Ectodermal cell (in vitro differentiated cells): Measurements from ENCODE around the gene PPP4R1. TPM values are rescaled to one million over a fixed set of nuclear protein-coding genes. Genes with fewer than 3 reads are reported as not detected.

Experiments used
- H3K27ac ChIP-seq: 2 replicates; pipeline ENCODE4 v1.7.0; 2013; ENCODE audit warnings: mild to moderate bottlenecking, low read depth, low read length; ENCODE audit not compliant: insufficient read depth, poor library complexity, severe bottlenecking
- H3K27me3 ChIP-seq: 2 replicates; pipeline ENCODE4 v1.7.0; 2013; ENCODE audit warnings: mild to moderate bottlenecking, low read length; ENCODE audit not compliant: insufficient read depth, control insufficient read depth, poor library complexity, severe bottlenecking
- H3K36me3 ChIP-seq: one replicate; pipeline ENCODE4 v1.7.0; 2013; ENCODE audit warnings: low read length; ENCODE audit not compliant: control insufficient read depth, insufficient read depth
- H3K4me1 ChIP-seq: one replicate; pipeline ENCODE4 v1.7.0; 2013; ENCODE audit warnings: low read length; ENCODE audit not compliant: control insufficient read depth, insufficient read depth
- H3K4me3 ChIP-seq: 2 replicates; pipeline ENCODE4 v1.7.0; 2013; ENCODE audit warnings: low read depth, low read length, control low read depth; ENCODE audit not compliant: insufficient read depth
- H3K9me3 ChIP-seq: 2 replicates; pipeline ENCODE4 v1.7.0; 2013; ENCODE audit warnings: mild to moderate bottlenecking, low read length, moderate library complexity; ENCODE audit not compliant: control insufficient read depth
- WGBS, 2 experiments: methylation state at CpG; one replicate each; pipeline ENCODE4 v1.1.7; 2013; ENCODE audit warnings: missing lambda C conversion rate in 2 of 2; 5-methylcytosine and 5-hydroxymethylcytosine counted together
- polyA plus RNA-seq, 4 experiments: library from polyadenylated mRNA; stranded (reverse); fragments of 50-300 nt; gene quantifications; one replicate each; pipeline ENCODE4 v1.2.3, GENCODE V29; 2013

PPP4R1 gene, protein sequence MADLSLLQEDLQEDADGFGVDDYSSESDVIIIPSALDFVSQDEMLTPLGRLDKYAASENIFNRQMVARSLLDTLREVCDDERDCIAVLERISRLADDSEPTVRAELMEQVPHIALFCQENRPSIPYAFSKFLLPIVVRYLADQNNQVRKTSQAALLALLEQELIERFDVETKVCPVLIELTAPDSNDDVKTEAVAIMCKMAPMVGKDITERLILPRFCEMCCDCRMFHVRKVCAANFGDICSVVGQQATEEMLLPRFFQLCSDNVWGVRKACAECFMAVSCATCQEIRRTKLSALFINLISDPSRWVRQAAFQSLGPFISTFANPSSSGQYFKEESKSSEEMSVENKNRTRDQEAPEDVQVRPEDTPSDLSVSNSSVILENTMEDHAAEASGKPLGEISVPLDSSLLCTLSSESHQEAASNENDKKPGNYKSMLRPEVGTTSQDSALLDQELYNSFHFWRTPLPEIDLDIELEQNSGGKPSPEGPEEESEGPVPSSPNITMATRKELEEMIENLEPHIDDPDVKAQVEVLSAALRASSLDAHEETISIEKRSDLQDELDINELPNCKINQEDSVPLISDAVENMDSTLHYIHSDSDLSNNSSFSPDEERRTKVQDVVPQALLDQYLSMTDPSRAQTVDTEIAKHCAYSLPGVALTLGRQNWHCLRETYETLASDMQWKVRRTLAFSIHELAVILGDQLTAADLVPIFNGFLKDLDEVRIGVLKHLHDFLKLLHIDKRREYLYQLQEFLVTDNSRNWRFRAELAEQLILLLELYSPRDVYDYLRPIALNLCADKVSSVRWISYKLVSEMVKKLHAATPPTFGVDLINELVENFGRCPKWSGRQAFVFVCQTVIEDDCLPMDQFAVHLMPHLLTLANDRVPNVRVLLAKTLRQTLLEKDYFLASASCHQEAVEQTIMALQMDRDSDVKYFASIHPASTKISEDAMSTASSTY
- 84.3 TPM for polyA plus RNA-seq (2013, experiment 1 of 4)
- polyA plus RNA-seq (2013, experiment 2 of 4), result 89.6 TPM
- polyA plus RNA-seq (2013, experiment 3 of 4), result 74.4 TPM
- 73.4 TPM for polyA plus RNA-seq (2013, experiment 4 of 4)

DNA sequence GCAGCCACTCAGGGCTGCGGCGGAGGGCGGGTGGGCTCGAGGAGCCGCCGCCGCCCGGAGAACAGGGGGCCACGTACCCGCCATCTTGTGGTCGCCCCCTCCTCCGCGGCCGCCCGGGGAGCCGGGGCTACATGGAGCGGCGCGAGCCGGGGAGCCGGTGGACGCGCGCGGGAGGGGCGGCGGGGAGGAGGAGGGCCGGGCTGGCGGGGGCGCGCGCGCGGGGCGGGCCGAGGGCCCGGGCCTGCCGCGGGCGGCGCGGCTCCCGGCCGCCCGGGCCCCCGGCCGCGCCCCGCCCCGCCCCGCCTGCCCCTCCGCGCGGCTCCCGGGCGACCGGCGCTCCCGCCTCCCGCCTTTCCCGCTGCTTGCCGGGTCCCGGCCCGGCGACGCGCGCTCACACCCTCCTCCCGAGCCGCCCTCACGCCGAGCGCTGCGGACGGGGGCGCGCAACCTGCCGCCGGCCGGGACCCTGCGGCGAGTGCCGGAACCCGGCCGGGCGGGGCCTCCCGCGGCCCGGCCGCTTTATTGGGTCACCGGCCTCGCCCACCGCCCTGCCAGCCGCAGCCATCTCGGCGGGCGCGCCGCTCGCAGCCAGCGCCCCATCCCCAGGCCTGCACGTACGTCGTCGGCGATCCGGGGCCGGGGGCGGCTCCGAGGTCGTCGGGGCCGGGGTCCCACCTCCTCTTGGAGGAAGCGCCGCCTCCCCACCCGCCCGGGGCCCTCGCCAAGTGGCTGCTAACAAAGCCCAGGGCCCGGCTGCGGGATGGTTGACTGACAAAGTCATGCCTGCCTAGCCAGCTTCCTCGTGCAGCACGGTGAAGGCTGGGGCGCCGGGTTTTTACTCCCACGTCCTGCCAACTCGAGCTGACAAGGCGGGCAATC is at the start of gene PPP4R1:
PPP4R1 (minus strand) TSS at position 159 of the 879 bp plus-strand sequence; CDS start at position 84, 75 bp downstream.
- Histone ChIP-seq H3K27ac (peak within 1 kb of the TSS; percentile 85), H3K9me3 (no peaks in the 10 kb centered on the region), H3K27me3 (no peaks in the 10 kb centered on the region), H3K4me3 (peak within 1 kb of the TSS; percentile 80), H3K36me3 (peaks cover 7% of the 10 kb centered on the region), H3K4me1 (peaks cover 23% of the 10 kb centered on the region)
- WGBS, 2 experiments, result 0% methylated on average over 127 of the region's 127 CpGs

DNA sequence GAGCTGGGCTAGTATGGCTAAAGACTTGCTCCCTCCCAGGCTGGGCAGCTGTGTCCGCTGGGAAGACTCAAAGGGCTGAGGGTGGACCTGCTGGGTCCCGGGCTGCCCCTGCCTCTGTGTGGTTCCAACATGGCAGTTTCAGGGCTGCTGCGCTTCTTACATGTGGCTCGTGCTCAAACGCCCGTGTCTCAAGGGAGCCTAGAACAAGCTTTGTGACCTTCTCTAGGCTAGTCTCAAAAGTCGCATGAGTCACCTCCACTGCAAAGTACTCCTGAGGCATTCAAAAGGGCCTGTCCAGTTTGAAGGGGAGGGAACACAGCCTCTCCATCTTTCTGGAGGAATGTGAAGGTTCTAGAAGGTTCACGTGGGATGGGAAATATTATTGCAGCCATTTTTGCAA is 49.0 kb upstream of the PPP4R1 start:
- Histone ChIP-seq H3K4me3 (no peak overlapping the region), H3K4me1 (no peaks in the 10 kb centered on the region), H3K9me3 (no peaks in the 10 kb centered on the region), H3K27me3 (no peaks in the 10 kb centered on the region), H3K36me3 (no peaks in the 10 kb centered on the region), H3K27ac (no peak overlapping the region)
- 93% methylated on average over 7 to 8 of the region's 8 CpGs for WGBS, 2 experiments

GRCh38 chr18:9661564-9661963 is 47.2 kb upstream of the PPP4R1 start:
- no peaks in the 10 kb centered on the region for H3K4me1 ChIP-seq
- no peaks in the 10 kb centered on the region for H3K36me3 ChIP-seq
- no peak overlapping the region for H3K4me3 ChIP-seq
- H3K27ac ChIP-seq, result no peak overlapping the region
- no peaks in the 10 kb centered on the region for H3K27me3 ChIP-seq
- 83 to 88% methylated on average over 1 of the region's 1 CpG for WGBS, 2 experiments
- H3K9me3 ChIP-seq, result no peaks in the 10 kb centered on the region

- Histone ChIP-seq H3K9me3 (no peaks in the 10 kb centered on the region), H3K4me3 (no peak overlapping the region)
- WGBS, 2 experiments, result 93 to 96% methylated on average over 23 to 24 of the region's 24 CpGs
These were observed 45.4 kb upstream of the PPP4R1 start for GRCh38 chr18:9659499-9660375.

GRCh38 chr18:9658087-9658641 is 43.8 kb upstream of the PPP4R1 start:
- no peaks in the 10 kb centered on the region for H3K9me3 ChIP-seq
- WGBS, 2 experiments, result 94 to 96% methylated on average over 7 of the region's 7 CpGs

More at GRCh38 chr18:9659499-9660375, 45.4 kb upstream of the PPP4R1 start:
- no peaks in the 10 kb centered on the region for H3K4me1 ChIP-seq
- H3K36me3 ChIP-seq, result no peaks in the 10 kb centered on the region
- no peak overlapping the region for H3K27ac ChIP-seq
- no peaks in the 10 kb centered on the region for H3K27me3 ChIP-seq

DNA sequence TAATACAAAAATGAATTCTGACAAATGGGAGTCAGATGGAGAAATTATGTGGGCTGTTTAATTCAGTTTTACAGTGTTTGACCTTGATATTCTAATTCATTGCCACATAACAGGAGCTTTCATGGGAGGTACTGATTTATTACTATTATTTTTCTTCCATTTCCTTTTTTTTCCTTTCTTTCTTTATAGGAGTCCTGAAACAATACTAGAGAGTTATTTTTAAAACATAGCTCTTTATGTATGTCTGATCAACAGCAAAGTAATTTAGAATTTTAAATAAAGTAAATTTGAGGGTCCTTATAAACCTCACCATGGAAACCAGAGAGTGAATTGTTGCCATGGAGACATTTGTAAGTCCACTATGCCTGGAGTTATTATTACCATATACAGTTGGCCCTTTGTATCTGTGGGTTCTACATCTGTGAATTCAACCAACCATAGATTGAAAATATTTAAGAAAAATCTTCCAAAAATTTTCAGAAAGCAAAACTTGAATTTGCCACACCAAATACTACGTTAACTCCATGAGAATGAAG is 40.9 kb upstream of the PPP4R1 start:
- H3K9me3 ChIP-seq, result no peaks in the 10 kb centered on the region
- no peaks in the 10 kb centered on the region for H3K27me3 ChIP-seq
- 94% methylated on average over 1 of the region's 1 CpG; no CpG with 5 or more reads in 1 of the 2 experiments for WGBS, 2 experiments
- H3K4me3 ChIP-seq, result no peak overlapping the region
- H3K27ac ChIP-seq, result no peak overlapping the region
- H3K36me3 ChIP-seq, result no peaks in the 10 kb centered on the region
- no peaks in the 10 kb centered on the region for H3K4me1 ChIP-seq

More at GRCh38 chr18:9658087-9658641, 43.8 kb upstream of the PPP4R1 start:
- H3K27ac ChIP-seq, result no peak overlapping the region
- H3K27me3 ChIP-seq, result no peaks in the 10 kb centered on the region
- no peaks in the 10 kb centered on the region for H3K4me1 ChIP-seq
- H3K36me3 ChIP-seq, result no peaks in the 10 kb centered on the region
- H3K4me3 ChIP-seq, result no peak overlapping the region

DNA sequence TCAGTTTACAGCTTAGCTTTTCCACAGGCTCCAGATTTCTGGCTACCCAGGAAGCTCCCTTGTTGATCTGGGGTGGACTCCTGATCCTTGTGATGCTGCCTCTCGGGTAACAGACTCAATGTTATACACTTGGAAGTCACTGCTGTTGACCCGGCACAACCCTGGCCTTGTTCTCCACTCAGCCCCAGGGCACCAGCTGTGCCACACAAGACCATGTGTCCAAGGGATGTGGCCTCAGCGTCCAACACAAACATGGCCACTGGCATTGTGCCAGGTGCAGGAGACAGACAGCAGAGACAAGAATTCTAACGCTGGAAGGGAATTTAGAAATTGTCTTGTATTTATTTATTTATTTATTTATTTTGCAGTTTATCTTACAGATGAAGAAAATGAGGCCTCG is 39.0 kb upstream of the PPP4R1 start:
- WGBS, 2 experiments, result 94% methylated on average over 4 to 5 of the region's 5 CpGs
- no peaks in the 10 kb centered on the region for H3K27me3 ChIP-seq
- no peaks in the 10 kb centered on the region for H3K9me3 ChIP-seq
- no peaks in the 10 kb centered on the region for H3K4me1 ChIP-seq
- H3K36me3 ChIP-seq, result no peaks in the 10 kb centered on the region
- no peak overlapping the region for H3K27ac ChIP-seq
- H3K4me3 ChIP-seq, result no peak overlapping the region

DNA sequence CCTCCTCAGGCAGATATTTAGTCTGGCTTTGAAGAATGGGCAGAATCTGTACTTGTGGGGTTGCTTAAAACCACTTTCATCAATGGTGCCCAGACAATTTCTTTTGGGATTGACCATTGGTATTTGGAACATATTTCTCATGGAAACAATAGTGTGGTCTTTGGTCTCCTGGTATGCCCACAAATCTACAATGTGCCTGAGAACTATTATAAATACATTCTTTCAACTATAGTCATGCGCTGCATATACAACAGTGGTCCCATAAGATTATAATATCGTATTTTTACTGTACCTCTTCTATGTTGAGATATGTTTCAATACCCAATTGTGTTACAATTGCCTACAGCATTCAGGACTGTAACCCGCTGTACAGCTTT is 34.8 kb upstream of the PPP4R1 start:
- Histone ChIP-seq H3K4me3 (no peak overlapping the region), H3K27me3 (no peaks in the 10 kb centered on the region), H3K9me3 (no peaks in the 10 kb centered on the region), H3K27ac (no peak overlapping the region), H3K4me1 (no peaks in the 10 kb centered on the region), H3K36me3 (no peaks in the 10 kb centered on the region)
- 92 to 98% methylated on average over 3 of the region's 3 CpGs for WGBS, 2 experiments
